Testis (tissue), 3 donors: ENCODE results near the gene MSRB3. TPM values are rescaled to one million over a fixed set of nuclear protein-coding genes. Genes with fewer than 3 reads are reported as not detected.

Source experiments
- DNase-seq: peaks from one replicate; pipeline ENCODE4 v3.0.0-alpha.2; 2019
- H3K27ac ChIP-seq, 2 donors: fragments of 200-600 bp; sonication (generic); one replicate each; pipeline ENCODE4 v1.5.1; 2019
- H3K27me3 ChIP-seq: fragments of 200-600 bp; sonication (generic); one replicate; pipeline ENCODE4 v1.5.1; 2019
- H3K36me3 ChIP-seq: fragments of 200-600 bp; sonication (generic); one replicate; pipeline ENCODE4 v1.5.1; 2017; ENCODE audit warnings: low read depth; ENCODE audit errors: missing control alignments
- H3K4me1 ChIP-seq: fragments of 200-600 bp; sonication (generic); one replicate; pipeline ENCODE4 v1.5.1; 2019
- H3K4me3 ChIP-seq, 2 donors: fragments of 200-600 bp; sonication (generic); one replicate each; pipeline ENCODE4 v1.5.1; 2017 to 2019
- H3K9me3 ChIP-seq: fragments of 200-600 bp; sonication (generic); one replicate; pipeline ENCODE4 v1.5.1; 2017
- CTCF ChIP-seq, 3 experiments: fragments of 450-650 bp in 2 of 3; fragments of 200-600 bp in 1 of 3; sonication (generic) in 1 of 3; IDR thresholded peaks; one replicate each; pipeline ENCODE4 v1.5.1; 2016 to 2019; ENCODE audit warnings: antibody characterized with exemption in 3 of 3, mild to moderate bottlenecking in 2 of 3, moderate library complexity in 1 of 3
- POLR2A ChIP-seq: fragments of 450-650 bp; IDR thresholded peaks from one replicate; pipeline ENCODE4 v1.6.1; 2017; ENCODE audit warnings: antibody characterized with exemption, mild to moderate bottlenecking, moderate library complexity
- WGBS, 2 donors: methylation state at CpG; one replicate each; pipeline ENCODE4 v1.1.5; 2018; 5-methylcytosine and 5-hydroxymethylcytosine counted together
- intact Hi-C: fragments of 100-400 bp; cut with DNase I; formaldehyde crosslinking; loops from one replicate; pipeline ENCODE4 v1.15.1; 2023; ENCODE audit warnings: low total_unique reads
- polyA plus RNA-seq: library from polyadenylated mRNA; stranded (reverse); fragments of 350-450 nt; fragmentation: Illumina TruSeq; extraction: RNeasy Lipid Tissue Mini Kit (QIAGEN cat#74804); gene quantifications from one replicate; pipeline ENCODE4 v1.2.3, GENCODE V29; 2014; ENCODE audit warnings: low read depth, low replicate concordance; ENCODE audit not compliant: insufficient read depth
- total RNA-seq, 2 donors: library from RNA; depleted of rRNA; stranded (reverse); fragments of >200 nt; gene quantifications; one replicate each; pipeline ENCODE4 v1.2.3, GENCODE V29; 2016

MSRB3 gene
- total and polyA plus RNA-seq, 3 donors from 2014 or later = 15.1 to 20.0 (median 17.2) TPM

DNA sequence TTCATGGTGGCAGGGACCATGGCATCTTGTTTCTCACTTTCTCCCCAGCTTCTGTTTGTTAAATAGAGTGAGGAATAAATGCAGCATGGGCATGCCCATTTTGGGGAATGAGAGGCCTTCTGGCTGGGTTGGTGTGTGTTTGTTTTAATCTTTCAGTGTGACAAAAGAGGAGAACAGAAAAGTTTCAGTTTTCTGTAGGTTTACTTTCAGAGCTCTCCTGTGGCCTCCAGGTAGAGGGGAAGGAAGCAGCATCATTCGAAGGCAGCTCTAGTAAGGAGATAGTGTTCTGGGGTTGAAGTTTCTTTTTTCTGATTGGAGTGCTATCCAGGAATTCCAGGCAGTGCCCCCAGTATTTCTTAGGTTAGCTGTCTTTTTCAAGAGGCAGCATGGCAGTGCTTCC lies 15.3 kb downstream of the MSRB3 start:
- Histone ChIP-seq H3K27me3 (no peaks in the 10 kb centered on the region), H3K27ac (no peak overlapping the region), H3K4me3 (no peak overlapping the region), H3K36me3 (no peaks in the 10 kb centered on the region), H3K9me3 (no peaks in the 10 kb centered on the region), H3K4me1 (no peaks in the 10 kb centered on the region)
- TF ChIP-seq CTCF (IDR thresholded peaks at IDR 0.05) = no peak
- TF ChIP-seq POLR2A = no peak
- no peak for DNase-seq
- 73 to 89% methylated on average over 1 of the region's 1 CpG for WGBS, 2 donors
- intact Hi-C loops = no loop called here

GRCh38 chr12:65294641-65295262 lies 16.3 kb downstream of the MSRB3 start:
- intact Hi-C loops = no loop called here
- no peaks in the 10 kb centered on the region for H3K4me1 ChIP-seq
- 60 to 85% methylated on average over 4 of the region's 4 CpGs for WGBS, 2 donors

GRCh38 chr12:65296508-65297265 lies 18.2 kb downstream of the MSRB3 start:
- no peaks in the 10 kb centered on the region for H3K27me3 ChIP-seq
- DNase-seq = no peak
- intact Hi-C loops = no loop called here
- H3K4me3 ChIP-seq = no peak overlapping the region
- H3K4me1 ChIP-seq = no peaks in the 10 kb centered on the region
- H3K9me3 ChIP-seq = no peaks in the 10 kb centered on the region
- H3K27ac ChIP-seq = no peak overlapping the region
- H3K36me3 ChIP-seq = no peaks in the 10 kb centered on the region
- no peak for TF ChIP-seq POLR2A
- TF ChIP-seq CTCF (IDR thresholded peaks at IDR 0.05) = no peak
- 81 to 89% methylated on average over 1 of the region's 1 CpG for WGBS, 2 donors

More at GRCh38 chr12:65294641-65295262, 16.3 kb downstream of the MSRB3 start:
- H3K27me3 ChIP-seq = no peaks in the 10 kb centered on the region
- H3K27ac ChIP-seq = no peak overlapping the region
- no peak for DNase-seq
- H3K9me3 ChIP-seq = no peaks in the 10 kb centered on the region
- TF ChIP-seq POLR2A = no peak
- TF ChIP-seq CTCF (IDR thresholded peaks at IDR 0.05) = no peak
- no peaks in the 10 kb centered on the region for H3K36me3 ChIP-seq
- no peak overlapping the region for H3K4me3 ChIP-seq

GRCh38 chr12:65300097-65300496 lies 21.6 kb downstream of the MSRB3 start:
- DNase-seq = no peak
- 71 to 74% methylated on average over 2 of the region's 2 CpGs for WGBS, 2 donors
- Histone ChIP-seq H3K36me3 (no peaks in the 10 kb centered on the region), H3K9me3 (no peaks in the 10 kb centered on the region), H3K27ac (no peak overlapping the region), H3K4me1 (no peaks in the 10 kb centered on the region), H3K4me3 (no peak overlapping the region), H3K27me3 (no peaks in the 10 kb centered on the region)
- no peak for TF ChIP-seq POLR2A
- TF ChIP-seq CTCF (IDR thresholded peaks at IDR 0.05) = no peak
- intact Hi-C loops = no loop called here
